HG02943 (cell line): ENCODE data around the gene SCD.
"Not testable (repeated sequence)": the region's sequence is repeated elsewhere in the genome, so short reads cannot be mapped to it uniquely, and the experiment has no call there.

ENCODE experiments used
- ATAC-seq: cut with Tn5 transposase; IDR thresholded peaks from one replicate; pipeline ENCODE4 v1.9.1; 2021; ENCODE audit warnings: mild to moderate bottlenecking, low read depth, moderate library complexity; ENCODE audit not compliant: unreplicated experiment

SCD gene

DNA sequence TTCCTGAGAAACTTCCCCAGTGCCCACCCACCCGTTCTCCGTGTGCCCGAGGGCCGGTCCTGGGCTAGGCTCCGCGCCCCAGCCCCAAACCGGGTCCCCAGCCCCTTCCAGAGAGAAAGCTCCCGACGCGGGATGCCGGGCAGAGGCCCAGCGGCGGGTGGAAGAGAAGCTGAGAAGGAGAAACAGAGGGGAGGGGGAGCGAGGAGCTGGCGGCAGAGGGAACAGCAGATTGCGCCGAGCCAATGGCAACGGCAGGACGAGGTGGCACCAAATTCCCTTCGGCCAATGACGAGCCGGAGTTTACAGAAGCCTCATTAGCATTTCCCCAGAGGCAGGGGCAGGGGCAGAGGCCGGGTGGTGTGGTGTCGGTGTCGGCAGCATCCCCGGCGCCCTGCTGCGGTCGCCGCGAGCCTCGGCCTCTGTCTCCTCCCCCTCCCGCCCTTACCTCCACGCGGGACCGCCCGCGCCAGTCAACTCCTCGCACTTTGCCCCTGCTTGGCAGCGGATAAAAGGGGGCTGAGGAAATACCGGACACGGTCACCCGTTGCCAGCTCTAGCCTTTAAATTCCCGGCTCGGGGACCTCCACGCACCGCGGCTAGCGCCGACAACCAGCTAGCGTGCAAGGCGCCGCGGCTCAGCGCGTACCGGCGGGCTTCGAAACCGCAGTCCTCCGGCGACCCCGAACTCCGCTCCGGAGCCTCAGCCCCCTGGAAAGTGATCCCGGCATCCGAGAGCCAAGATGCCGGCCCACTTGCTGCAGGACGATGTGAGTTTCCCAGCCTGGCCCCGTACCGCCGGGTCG lies at the start of gene SCD:
SCD (plus strand) TSS at position 469 of the 803 bp plus-strand sequence; CDS start at position 741, 272 bp downstream.
- ATAC-seq: peak; percentile 85

DNA sequence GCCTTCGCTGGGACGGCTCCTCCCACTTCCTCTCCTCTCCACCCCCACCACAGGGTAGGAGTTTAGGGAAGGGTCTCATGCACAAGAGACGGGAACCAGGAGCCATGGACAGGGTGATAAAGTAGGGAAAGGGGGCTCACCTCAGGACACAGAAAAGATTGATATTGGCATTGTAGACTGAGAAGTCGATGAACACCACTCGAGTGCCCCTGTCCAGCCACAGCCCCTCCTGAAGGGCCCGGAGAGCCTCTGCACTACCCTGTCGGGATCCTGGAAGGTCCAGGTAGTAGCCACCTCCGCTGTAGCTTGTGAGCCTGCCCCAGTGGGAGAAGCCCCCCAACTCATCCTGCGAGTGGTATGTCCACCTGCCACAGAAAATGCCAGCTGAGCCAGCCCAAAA lies 49.8 kb upstream of the SCD start:
- no peak for ATAC-seq

DNA sequence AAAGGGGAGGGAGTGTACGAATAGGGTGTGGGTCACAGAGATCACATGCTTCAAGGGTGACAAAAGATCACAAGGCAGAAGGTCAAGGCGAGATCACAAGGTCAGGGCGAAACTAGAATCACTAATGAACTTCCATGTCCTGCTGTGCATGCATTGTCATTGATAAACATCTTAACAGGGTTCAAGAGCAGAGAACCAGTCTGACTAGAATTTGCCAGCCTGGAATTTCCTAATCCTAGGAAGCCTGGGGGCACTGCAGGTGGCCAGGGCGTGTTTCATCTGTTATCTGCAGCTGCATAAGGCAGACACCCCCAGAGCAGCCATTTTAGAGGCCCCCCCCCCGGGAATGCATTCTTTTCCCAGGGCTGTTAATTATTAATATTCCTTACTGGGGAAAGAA lies 45.9 kb upstream of the SCD start:
- not testable (repeated sequence) for ATAC-seq

DNA sequence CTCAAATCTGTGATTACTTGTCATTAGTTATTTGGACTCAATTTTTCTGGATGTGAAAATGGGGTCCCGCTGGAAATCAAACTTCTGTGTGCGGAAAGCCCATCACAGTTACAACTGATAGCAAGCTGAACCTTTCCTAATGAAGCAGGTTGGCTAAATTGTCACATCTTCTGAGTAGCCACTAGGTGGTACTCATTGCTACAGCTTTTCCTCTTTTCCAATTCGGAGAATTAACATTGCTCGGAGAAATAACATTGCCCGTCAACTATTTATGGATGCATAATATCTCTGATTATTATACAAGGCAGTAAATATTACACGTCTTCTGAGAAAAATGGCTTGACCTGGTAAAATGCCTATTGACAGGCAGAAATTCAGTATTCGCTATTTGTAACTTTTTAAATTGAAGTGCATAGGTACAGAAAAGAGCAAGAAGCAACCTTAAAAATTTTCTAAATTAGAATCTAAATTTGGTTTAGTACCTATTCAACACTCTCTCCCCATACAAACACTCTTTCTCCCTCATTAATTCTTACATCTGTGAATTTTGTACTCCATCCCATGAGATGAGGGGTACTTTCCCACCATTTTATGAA lies 43.2 kb upstream of the SCD start:
- no peak for ATAC-seq

DNA sequence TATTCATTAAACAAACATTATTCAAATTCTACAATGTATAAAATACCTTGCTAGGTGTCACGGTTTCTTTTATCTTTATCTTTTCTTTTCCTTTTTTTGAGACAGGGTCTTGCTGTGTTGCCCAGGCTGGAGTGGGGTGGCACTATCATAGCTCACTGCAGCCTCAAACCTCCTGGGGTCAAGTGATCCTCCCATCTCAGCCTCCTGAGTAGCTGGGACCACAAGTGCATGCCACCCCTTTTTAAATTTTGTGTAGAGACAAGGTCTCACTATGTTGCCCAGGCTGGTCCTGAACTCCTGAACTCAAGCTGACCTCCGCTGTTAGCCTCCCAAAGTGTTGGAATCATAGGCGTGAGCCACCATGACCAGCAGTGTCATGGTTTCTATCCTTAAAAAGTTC lies 42.6 kb upstream of the SCD start:
- ATAC-seq: no peak

DNA sequence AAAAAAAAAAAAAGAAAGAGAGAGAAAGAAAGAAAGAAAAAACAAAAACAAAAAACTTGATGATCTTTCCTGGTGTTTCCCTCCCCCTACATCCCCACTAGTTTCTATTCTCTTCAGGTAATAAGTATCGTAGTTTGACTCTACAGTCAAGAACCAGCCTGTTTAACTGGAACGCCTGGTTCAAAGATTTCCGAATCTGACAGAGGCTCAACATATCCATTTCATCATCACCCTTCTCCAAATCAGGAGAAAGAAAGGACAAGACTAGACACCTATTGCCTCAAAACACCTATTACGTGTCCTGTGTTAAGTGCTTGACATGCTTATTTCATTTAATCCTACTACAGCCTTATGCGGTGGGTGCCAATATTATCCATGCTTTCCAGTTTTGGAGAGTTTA lies 40.2 kb upstream of the SCD start:
- no peak for ATAC-seq

DNA sequence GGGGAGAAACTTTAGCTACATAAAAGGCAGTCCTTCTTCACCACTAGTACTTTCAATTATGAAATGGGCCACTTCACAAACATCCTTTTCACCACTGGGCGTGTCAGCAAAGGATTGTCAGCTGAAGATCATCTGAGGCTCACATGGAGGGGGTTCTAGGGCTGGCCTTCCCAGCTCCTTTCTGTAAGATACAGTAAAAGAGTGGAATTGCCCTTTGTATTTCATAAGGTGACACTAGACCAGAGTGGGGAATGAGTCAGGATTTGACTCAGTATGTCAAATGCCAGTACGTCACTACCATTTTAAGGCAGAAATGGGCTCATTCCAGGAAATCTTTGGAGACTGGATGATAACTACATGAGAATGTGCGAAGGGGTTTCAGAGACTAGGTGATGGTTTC lies 39.3 kb upstream of the SCD start:
- ATAC-seq: no peak

DNA sequence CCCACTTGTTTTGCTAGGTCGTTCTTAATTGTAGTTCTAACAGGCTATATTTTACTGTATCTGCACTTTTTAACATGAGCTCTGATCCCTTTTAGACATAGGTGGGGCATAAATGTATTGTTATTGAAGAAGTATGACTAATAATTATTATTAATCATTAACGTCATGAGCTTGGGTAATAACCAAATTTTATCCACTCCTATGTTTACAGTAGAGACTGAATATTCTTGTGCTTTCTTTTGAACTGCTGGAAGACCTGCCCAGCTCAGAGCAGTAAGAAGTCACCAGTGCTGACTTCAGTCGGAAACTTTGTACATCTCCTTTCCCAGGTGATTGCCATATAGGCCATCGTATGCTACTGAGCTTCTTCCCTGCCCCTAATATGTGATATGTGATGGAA lies 35.7 kb upstream of the SCD start:
- no peak for ATAC-seq

DNA sequence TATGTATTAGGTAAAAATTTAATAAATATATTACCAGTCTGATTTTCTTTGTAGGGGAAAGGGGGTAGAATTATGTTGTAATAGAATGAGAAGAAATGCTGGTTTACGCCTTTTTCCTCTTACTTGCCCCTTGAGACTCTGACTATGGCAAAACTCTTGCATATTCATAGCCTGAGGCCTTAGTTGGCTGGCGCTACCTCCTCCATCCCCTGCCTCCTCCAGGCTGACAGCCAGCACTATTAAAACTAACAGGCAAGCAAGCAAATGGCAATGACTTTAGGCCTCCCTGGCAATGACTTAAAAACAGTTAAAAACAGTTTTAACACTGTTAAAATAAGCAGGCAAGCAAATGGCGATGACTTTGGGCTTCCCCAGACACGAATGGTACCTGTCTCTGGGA lies 31.4 kb upstream of the SCD start:
- no peak for ATAC-seq

DNA sequence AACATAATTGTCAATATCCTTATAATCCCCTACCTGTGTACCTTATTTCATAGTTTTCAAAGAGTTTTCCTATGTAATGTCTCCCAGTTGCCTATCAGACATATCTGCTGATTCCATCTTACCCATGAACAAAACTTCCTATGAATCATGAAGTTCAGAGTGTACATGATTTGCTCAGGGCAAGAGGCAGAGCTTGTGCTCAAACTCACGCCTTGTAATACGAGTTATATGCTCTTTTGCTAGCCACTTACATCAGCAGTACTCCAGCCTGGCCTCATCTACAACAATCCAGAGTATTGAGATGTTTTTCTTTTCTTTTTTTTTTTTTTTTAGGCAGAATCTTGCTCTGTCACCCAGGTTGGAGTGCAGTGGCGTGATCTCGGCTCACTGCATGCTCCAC lies 28.8 kb upstream of the SCD start:
- no peak for ATAC-seq

DNA sequence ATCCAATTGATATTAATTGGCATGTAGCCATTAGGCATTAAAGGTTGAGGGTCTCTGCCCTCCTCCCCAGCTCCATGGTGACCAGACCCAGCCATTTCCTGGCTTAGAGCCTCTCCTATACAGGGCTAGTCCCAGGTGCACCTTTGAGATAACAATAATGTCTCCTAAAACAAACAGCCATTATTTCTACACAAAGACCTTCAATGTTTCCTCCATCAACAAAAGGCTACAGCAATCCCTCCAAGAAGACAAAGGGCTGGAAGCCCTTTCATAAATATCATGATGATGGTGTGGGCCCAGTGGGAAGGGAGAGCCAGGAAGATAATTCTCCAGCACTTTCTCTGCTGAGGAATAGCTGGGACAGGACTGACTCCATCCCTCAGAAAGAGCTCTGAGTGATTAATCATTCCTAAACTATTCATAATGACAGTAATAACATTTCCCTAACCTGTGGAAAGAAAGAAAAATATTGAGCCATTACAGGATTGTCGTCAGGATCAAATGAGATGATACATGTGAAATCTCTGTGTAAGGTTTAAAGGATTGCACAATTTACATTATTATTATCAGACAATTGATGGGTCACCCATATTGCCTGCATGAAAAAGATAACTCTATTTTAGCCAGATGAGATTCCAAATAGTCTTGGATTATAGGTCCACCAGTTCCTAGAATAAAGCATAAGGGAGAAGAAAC lies 27.2 kb upstream of the SCD start:
- ATAC-seq: no peak

DNA sequence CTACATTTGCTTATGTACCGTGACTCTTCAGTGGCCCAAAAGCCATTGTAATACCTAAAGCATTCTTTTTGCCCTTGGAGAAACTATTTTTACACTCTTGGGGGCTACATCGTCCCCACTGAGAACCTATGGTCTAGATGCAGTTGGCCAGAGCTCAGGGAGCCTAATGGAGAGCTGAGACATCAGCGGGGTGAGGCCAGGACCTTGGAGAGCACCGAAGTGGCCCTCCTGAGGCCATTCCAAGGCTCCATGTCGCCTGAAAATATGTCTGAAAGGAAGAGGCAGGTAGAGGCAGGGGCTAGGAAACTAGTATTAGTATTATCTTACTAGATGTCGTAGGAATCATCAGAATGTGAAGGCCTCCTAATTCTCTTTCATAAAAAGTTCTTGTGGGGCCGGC lies 21.9 kb upstream of the SCD start:
- no peak for ATAC-seq

DNA sequence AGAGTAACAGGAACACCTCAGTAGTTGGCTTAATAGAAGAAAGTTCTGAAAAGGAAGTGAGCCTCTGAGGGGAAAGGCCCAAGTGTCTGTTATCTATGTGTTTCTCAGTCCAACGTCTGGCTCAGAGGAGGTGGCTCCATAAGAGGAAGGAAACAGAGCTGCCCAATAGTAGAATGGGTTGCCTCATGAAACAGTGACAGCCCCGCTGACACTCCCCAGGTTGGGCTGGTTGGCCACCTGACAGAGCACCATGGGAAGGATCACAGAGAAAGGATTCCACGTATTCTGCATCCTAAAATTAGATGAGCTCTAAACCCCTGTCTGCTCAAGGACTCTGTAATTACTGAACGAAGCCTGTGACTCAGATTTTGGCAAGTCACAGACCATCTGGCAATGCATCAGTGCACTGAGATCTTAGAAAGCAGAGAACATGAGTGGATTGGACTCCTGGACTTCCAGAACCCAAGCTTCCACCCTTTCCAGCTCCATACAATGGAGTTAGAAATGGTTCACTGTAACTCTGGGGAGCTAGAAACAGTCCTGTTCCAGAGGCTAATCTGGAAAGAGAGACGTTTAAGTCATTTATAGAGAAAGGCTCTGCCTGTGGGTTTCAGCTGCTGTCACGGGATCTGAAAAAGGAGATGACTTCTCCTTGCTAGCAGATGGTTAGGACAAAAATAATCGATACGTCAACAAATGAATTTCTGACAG lies 19.9 kb upstream of the SCD start:
- ATAC-seq: peak; percentile 90

DNA sequence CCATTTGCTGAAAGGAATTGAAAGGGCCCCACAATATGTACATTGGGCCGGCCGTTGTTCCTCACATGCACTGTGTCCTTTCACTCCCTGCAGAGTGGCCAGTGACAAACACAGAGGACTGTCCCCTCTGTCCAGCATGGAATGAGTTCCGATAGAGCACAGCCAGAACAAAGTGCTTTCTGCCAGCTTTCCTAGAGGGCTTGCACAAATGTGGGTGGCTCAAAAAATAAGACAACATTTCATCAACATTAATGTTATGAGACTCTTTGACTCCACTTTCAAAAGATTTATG lies 19.4 kb upstream of the SCD start:
- no peak for ATAC-seq

DNA sequence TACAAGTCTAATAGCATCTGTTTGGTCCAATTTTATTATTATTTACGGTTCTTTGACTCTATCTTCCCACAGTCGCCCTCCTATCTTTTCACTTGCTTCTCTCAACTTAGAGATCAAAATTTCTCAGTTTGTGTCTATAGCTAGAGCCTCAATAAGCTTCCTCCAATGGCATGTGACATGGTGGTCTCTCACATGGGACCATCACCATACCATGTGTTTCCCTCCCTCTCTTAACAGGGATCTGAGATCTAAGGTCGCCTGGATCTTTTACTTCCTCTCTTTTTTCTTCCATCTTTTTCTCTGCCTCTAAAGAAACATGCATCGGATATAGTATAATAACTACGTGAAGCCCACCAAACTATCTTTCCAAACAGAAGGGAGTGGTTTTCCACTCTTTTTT lies 18.8 kb upstream of the SCD start:
- ATAC-seq: no peak

DNA sequence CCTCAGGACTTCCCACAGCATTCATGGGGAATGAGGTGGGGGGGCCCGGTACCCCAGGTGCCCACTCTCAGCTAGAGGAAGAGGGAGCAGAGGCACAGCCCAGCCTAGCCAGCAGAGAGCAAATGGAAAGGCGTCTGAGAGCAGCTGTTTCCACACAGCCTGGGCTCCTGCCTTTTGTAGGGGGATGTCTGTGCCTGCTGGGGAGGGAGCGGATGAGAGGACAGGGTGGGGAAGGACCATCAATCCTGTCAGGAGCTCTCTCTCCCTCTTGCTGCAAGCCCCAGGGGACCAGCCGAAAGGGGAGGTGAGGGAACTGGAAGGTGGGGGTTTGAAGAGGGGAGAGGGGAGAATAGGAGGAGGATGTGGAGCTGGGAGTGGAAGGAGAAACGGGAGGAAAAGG lies 17.0 kb upstream of the SCD start, which contains the start of gene PKD2L1:
PKD2L1 (minus strand) TSS at position 150 of the 400 bp plus-strand sequence; CDS start at position 25, 125 bp downstream.
- no peak for ATAC-seq

DNA sequence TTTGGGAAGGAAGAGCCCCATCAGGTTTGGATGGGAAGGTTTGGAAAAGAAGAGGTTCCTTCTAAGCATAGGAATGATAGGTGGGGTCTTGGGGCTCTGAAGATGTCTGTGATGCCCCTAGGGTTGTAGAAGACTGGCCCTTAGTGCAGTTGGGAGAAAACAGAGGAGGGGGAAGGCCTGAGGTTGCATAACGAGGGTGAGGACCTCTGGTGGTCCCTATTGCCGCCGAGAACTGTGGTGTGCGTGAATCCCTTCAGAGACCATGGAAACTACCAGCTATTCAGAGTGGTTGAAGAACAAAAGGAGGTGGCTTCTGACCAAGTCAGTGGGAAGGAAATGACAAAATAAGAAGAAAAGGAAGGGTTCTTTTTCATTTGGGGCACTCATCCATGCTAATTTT lies 13.9 kb upstream of the SCD start:
- ATAC-seq: no peak

DNA sequence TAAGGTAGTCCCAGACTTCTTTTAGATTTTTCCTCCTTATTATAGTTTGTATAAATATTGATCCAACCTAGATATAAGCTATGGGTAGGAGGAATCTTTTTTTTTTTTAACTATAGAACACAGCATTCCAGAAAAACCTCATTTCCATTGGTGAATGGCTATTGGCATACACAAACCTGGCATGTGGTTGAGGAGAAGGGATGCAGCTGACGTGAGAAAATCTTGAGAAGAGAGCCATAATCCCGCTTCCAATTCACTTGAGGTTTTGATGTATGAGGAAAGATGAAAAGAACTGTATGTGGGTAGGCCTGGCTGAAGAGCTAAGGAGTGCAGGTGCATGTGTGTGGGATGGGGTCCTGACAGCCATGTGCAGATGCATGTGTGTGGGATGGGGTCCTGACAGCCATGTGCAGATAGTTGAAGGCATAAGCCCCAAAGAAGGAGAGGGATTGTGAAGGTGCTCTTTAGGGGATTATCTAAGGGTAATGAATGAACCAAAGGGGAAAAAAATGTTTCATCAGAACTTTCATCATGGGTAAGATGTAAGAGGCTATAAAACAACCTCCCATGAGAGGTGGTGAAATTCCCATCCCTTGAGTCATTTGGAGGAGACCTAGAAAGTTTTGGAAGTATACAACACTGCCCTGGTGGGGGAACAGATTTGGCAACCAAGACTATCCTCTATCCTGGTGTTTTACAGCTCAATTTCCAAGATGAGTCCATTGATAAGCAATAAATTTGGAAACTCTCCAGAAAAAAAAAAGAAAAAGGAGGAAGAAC lies 13.2 kb upstream of the SCD start:
- no peak for ATAC-seq

DNA sequence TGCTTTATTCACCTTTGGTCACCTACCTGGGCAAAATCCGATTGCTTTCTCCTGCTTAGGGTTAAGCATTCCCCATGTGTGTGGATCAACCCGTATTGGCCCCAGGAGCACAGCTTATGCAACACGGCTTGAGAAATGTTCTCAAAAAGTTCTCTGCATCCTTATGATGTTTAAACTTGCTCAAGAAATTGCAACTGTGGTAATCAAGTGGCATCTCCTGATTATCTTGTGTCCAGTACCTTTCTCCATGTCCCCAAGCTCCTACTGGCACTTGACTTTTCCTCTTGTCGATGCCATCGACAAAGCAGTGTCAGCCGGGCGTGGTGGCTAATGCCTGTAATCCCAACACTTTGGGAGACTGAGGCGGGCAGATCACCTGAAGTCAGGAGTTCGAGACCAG lies 12.3 kb upstream of the SCD start:
- no peak for ATAC-seq

DNA sequence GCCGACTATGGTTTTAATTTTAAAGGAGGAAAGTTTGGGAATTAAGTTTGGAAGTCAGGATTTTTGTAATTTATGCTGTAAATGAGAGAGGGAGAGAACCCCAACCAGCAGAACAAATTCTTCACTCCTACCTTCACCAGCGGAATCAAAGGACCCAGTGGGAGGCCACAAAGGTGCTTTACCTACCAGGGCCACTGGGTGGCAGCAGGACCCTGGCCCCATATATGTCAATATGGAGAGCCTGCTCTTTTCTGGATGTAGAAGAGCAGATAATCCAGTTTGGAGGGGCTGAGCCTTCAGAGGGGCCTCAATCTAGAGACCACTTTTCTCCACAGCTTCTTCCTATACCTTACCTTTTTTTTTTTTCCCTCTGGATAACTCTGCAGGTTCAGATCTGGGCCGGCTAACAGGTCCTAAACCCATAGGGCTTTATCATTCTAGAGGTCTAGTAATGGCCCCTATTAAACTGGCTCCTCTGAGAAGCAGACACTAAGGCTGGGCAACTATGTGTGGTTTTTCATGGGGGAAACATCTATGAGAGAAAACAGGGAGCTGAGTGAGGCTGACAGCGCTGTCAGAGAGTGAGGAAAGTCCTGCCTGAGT lies 8.5 kb upstream of the SCD start:
- no peak for ATAC-seq
